LNCAP (cell line): Measurements from ENCODE around the gene LPCAT2.

Source experiments
- TF ChIP-seq, protein P1 (sequence below): fragments of 450-650 bp; IDR thresholded peaks from 2 replicates; pipeline ENCODE4 v1.5.1; 2017; ENCODE audit warnings: mild to moderate bottlenecking

Gene LPCAT2

GRCh38 chr16:55487048-55487803 is 21.6 kb upstream of the LPCAT2 start:
- TF ChIP-seq, protein P1, sequence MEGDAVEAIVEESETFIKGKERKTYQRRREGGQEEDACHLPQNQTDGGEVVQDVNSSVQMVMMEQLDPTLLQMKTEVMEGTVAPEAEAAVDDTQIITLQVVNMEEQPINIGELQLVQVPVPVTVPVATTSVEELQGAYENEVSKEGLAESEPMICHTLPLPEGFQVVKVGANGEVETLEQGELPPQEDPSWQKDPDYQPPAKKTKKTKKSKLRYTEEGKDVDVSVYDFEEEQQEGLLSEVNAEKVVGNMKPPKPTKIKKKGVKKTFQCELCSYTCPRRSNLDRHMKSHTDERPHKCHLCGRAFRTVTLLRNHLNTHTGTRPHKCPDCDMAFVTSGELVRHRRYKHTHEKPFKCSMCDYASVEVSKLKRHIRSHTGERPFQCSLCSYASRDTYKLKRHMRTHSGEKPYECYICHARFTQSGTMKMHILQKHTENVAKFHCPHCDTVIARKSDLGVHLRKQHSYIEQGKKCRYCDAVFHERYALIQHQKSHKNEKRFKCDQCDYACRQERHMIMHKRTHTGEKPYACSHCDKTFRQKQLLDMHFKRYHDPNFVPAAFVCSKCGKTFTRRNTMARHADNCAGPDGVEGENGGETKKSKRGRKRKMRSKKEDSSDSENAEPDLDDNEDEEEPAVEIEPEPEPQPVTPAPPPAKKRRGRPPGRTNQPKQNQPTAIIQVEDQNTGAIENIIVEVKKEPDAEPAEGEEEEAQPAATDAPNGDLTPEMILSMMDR: no peak

DNA sequence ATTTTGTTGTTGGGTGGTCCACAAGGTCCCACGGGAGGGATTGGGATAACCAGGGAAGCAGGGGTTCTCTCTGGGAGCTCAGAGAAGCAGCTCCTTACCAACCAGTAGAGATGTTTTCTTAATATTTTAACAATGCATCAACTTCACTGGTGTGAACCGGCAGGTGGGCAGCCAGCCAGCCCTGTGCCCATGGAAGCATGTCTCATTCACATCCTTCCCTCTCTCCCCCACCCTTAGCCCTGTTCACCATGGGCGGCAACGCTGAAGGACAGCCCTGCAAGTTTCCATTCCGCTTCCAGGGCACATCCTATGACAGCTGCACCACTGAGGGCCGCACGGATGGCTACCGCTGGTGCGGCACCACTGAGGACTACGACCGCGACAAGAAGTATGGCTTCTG is 20.6 kb upstream of the LPCAT2 start:
- TF ChIP-seq, protein P1: no peak

- TF ChIP-seq, protein P1: no peak
These were observed 19.5 kb upstream of the LPCAT2 start for GRCh38 chr16:55489119-55489955.

- TF ChIP-seq, protein P1: no peak
These were observed 19.0 kb upstream of the LPCAT2 start for GRCh38 chr16:55489956-55490265.

- TF ChIP-seq, protein P1: no peak
These were observed 18.6 kb upstream of the LPCAT2 start for GRCh38 chr16:55490301-55490700.

GRCh38 chr16:55491691-55492090 is 17.2 kb upstream of the LPCAT2 start:
- TF ChIP-seq, protein P1: no peak

DNA sequence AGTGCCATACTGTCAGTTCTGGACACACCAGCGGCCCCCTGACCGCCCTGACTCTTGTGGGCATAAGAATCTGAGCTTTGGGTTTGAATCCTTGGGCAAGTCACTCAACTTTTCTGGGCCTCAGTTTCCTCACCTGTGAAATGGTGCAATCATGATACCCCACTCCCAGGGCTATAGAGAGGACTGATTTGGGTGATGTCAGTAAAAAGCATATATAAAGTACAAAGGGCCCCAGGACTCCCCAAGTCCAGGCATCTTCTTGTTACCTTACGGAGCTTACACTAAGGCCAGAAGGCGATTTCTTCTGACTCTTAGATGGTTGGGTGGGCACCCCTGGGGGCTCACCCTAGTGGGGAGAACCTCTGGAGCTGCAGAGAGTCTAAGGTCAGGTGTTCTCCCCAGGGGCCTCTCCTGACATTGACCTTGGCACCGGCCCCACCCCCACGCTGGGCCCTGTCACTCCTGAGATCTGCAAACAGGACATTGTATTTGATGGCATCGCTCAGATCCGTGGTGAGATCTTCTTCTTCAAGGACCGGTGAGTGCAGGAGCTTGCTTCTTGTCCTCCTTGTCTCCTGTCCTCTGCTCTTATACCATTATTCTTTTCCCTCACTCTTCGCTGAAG is 16.0 kb upstream of the LPCAT2 start:
- TF ChIP-seq, protein P1: no peak
